Natural killer cell (primary cell): ENCODE data around the gene UGCG. TPM values are rescaled to one million over a fixed set of nuclear protein-coding genes. Genes with fewer than 3 reads are reported as not detected.

Source experiments
- ATAC-seq, 3 donors: fragments of 150-1000 bp in 2 of 3; fragments of 200-7000 bp in 1 of 3; cut with Tn5 transposase; 1 replicate in 1 of 3; 2 replicates in 2 of 3; pipeline ENCODE4 v1.10.0; 2021; ENCODE audit warnings: mild to moderate bottlenecking in 2 of 3, moderate library complexity in 2 of 3
- DNase-seq, 2 donors: peaks; one replicate each; pipeline versions ENCODE4 v3.0.0 to v3.0.0-alpha.2; 2013 to 2021; ENCODE audit warnings: mixed read lengths in 1 of 2
- H3K27ac ChIP-seq: one replicate; pipeline ENCODE4 v1.5.1; 2013; ENCODE audit warnings: mild to moderate bottlenecking, low read length
- H3K27me3 ChIP-seq: one replicate; pipeline ENCODE4 v1.6.1; 2013; ENCODE audit warnings: low read length; ENCODE audit not compliant: control insufficient read depth, insufficient read depth
- H3K36me3 ChIP-seq: one replicate; pipeline ENCODE4 v1.6.1; 2013; ENCODE audit warnings: low read length; ENCODE audit not compliant: control insufficient read depth, insufficient read depth
- H3K4me1 ChIP-seq: one replicate; pipeline ENCODE4 v1.6.1; 2013; ENCODE audit warnings: low read length; ENCODE audit not compliant: control insufficient read depth, insufficient read depth
- H3K4me3 ChIP-seq: one replicate; pipeline ENCODE4 v1.5.1; 2013; ENCODE audit warnings: low read length
- H3K9me3 ChIP-seq: one replicate; pipeline ENCODE4 v1.6.1; 2013; ENCODE audit warnings: low read length; ENCODE audit not compliant: control insufficient read depth, insufficient read depth
- H3K27ac Mint-ChIP-seq, 2 donors: one replicate each; pipeline ENCODE4 v1.8.0; 2022; ENCODE audit warnings: mild to moderate bottlenecking in 2 of 2, mixed read lengths in 2 of 2, moderate library complexity in 1 of 2
- H3K27me3 Mint-ChIP-seq, 2 donors: one replicate each; pipeline ENCODE4 v1.8.0; 2022; ENCODE audit warnings: low read depth in 2 of 2, mixed read lengths in 2 of 2
- H3K36me3 Mint-ChIP-seq: one replicate; pipeline ENCODE4 v1.8.0; 2022; ENCODE audit warnings: mixed read lengths
- H3K4me1 Mint-ChIP-seq, 2 donors: one replicate each; pipeline ENCODE4 v1.8.0; 2022; ENCODE audit warnings: mixed read lengths in 2 of 2
- H3K4me3 Mint-ChIP-seq: one replicate; pipeline ENCODE4 v1.8.0; 2022; ENCODE audit warnings: mild to moderate bottlenecking, moderate library complexity, mixed read lengths
- H3K9me3 Mint-ChIP-seq, 2 donors: one replicate each; pipeline ENCODE4 v1.8.0; 2022; ENCODE audit warnings: mixed read lengths in 2 of 2
- WGBS: methylation state at CpG from one replicate; pipeline ENCODE4 v1.1.7; 2013; ENCODE audit warnings: missing lambda C conversion rate; ENCODE audit not compliant: insufficient coverage; 5-methylcytosine and 5-hydroxymethylcytosine counted together
- intact Hi-C: fragments of 100-400 bp; cut with micrococcal nuclease; formaldehyde crosslinking; loops from one replicate; pipeline ENCODE4 v1.14.2; 2022
- total RNA-seq, 4 donors: library from RNA; stranded (reverse); fragments of 120-200 nt in 1 of 4; gene quantifications; one replicate each; pipeline versions ENCODE4 v1.2.3 to v1.2.4, GENCODE V29; 2013 to 2022
- TF ChIP-seq, protein P1 (sequence below): fragments of 200-600 bp; IDR thresholded peaks from one replicate; pipeline ENCODE4 v1.8.0; 2022; ENCODE audit warnings: antibody characterized with exemption

Gene UGCG
- total RNA-seq, 3 donors from 2014 or later (not counting 1 experiment from before 2014, with no cell fraction given): 17.9 to 21.4 (median 18.8) TPM

DNA sequence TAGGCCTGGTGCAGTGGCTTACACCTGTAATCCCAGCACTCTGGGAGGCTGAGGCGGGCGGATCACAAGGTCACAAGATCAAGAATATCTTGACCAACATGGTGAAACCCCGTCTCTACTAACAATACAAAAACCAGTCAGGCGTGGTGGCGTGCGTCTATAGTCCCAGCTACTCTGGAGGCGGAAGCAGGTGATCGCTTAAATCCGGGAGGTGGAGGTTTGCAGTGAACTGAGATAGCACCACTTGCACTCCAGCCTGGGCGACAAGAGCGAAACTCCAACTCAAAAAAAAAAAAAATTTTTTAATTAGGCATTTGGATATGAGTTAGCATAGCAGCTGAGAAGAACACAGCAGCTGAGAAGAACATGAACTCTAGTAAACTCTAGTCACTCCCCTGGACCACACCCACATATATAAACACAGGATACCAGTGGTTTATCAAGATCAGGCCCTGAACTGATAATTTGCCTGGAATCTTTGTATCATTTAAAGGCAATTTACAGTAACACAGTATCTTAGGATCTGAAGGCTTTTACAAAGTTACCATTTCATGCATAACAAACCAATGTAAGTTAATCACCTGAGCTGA, 4.6 kb upstream of the UGCG start:
- no peaks in the 10 kb centered on the region for H3K9me3 ChIP-seq
- TF ChIP-seq, protein P1, sequence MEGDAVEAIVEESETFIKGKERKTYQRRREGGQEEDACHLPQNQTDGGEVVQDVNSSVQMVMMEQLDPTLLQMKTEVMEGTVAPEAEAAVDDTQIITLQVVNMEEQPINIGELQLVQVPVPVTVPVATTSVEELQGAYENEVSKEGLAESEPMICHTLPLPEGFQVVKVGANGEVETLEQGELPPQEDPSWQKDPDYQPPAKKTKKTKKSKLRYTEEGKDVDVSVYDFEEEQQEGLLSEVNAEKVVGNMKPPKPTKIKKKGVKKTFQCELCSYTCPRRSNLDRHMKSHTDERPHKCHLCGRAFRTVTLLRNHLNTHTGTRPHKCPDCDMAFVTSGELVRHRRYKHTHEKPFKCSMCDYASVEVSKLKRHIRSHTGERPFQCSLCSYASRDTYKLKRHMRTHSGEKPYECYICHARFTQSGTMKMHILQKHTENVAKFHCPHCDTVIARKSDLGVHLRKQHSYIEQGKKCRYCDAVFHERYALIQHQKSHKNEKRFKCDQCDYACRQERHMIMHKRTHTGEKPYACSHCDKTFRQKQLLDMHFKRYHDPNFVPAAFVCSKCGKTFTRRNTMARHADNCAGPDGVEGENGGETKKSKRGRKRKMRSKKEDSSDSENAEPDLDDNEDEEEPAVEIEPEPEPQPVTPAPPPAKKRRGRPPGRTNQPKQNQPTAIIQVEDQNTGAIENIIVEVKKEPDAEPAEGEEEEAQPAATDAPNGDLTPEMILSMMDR: no peak
- 92% methylated on average over 9 of the region's 11 CpGs for WGBS
- no peak overlapping the region for H3K4me3 Mint-ChIP-seq
- H3K36me3 Mint-ChIP-seq: no peaks in the 10 kb centered on the region
- H3K27ac Mint-ChIP-seq: no peak overlapping the region
- no peak for ATAC-seq
- H3K4me1 ChIP-seq: peaks cover 10% of the 10 kb centered on the region
- no peak overlapping the region for H3K27ac ChIP-seq
- DNase-seq: peak in 1 of 2 donors; percentile 59
- H3K27me3 Mint-ChIP-seq: no peaks in the 10 kb centered on the region
- no peaks in the 10 kb centered on the region for H3K36me3 ChIP-seq
- peaks cover 9 to 12% of the 10 kb centered on the region in 2 donors for H3K4me1 Mint-ChIP-seq
- intact Hi-C loops: no loop called here
- H3K27me3 ChIP-seq: no peaks in the 10 kb centered on the region
- H3K9me3 Mint-ChIP-seq: no peaks in the 10 kb centered on the region
- no peak overlapping the region for H3K4me3 ChIP-seq

DNA sequence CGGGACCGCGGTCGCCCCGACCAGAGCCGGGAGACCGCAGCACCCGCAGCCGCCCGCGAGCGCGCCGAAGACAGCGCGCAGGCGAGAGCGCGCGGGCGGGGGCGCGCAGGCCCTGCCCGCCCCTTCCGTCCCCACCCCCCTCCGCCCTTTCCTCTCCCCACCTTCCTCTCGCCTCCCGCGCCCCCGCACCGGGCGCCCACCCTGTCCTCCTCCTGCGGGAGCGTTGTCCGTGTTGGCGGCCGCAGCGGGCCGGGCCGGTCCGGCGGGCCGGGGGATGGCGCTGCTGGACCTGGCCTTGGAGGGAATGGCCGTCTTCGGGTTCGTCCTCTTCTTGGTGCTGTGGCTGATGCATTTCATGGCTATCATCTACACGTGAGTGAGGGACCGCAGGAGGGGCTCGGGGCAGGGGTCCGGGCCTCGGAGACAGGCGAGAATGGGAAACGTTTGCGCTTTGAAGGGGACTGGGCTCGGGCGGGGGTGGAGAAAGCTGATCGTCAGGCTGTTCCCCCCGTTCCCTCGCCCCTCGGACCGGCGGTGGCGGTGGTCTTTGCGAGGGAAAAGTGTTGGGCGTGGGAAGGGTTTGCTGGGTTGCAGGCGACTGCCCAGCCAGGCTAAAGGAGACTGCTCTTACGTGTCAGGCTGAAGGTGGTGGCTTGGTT, 457 bp downstream of the UGCG start:
- Histone ChIP-seq H3K36me3 (no peaks in the 10 kb centered on the region), H3K4me1 (peaks cover 6% of the 10 kb centered on the region), H3K27me3 (no peaks in the 10 kb centered on the region), H3K9me3 (no peaks in the 10 kb centered on the region), H3K27ac (peak overlapping the region; percentile 18), H3K4me3 (peak overlapping the region; percentile 69)
- under 1% methylated on average over 67 of the region's 68 CpGs for WGBS
- Mint-ChIP-seq H3K27me3 (no peaks in the 10 kb centered on the region), H3K9me3 (no peaks in the 10 kb centered on the region), H3K4me1 (peaks cover 9% of the 10 kb centered on the region in 2 donors), H3K27ac (no peak overlapping the region), H3K36me3 (no peaks in the 10 kb centered on the region), H3K4me3 (no peak overlapping the region)
- ATAC-seq (peak; percentile 57 to 78 (median 64)), DNase-seq (peak in 1 of 2 donors; percentile 51)
- TF ChIP-seq, protein P1: no peak
- intact Hi-C loops: loop anchor here (1.0 to 5.0 kb wide), 3 partner anchors 140 to 435 kb away; partner anchors contain the start of gene PTBP3

DNA sequence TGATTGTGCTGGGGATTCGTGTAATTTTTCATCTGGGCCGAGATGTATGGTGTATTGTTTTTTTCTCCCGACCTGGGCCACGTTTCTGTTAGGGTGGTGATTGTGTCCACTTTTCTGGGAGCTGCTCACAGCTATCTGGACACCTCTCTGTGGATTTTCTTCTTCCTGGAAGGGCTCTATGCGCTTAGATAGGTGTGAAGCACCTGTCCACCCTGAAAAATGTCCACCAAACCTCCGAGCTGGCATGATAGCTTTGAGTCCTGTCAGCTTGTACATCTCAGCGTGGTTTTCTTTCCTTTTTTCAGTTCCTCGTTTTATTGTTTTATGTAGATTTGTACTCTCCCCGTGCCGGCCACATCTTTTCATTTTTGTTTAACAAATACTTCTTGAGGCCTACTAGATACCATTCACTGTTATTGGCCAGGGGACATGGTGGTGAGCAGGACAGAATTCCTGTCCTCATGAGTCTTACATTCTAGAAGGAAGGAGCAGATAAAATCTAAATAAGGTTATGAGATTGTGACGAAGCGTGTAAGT, 1.1 kb downstream of the UGCG start:
- Mint-ChIP-seq H3K36me3 (no peaks in the 10 kb centered on the region), H3K4me3 (no peak overlapping the region), H3K9me3 (no peaks in the 10 kb centered on the region), H3K27me3 (no peaks in the 10 kb centered on the region), H3K4me1 (peaks cover 5% of the 10 kb centered on the region in 2 donors), H3K27ac (no peak overlapping the region)
- no peaks in the 10 kb centered on the region for H3K9me3 ChIP-seq
- peak overlapping the region; percentile 18 for H3K27ac ChIP-seq
- intact Hi-C loops: loop anchor here (5.0 kb wide), 2 partner anchors 140 to 435 kb away; partner anchors contain the start of gene PTBP3
- 1% methylated on average over 8 of the region's 12 CpGs for WGBS
- H3K36me3 ChIP-seq: no peaks in the 10 kb centered on the region
- peak in 1 of 2 donors; percentile 40 for DNase-seq
- H3K27me3 ChIP-seq: no peaks in the 10 kb centered on the region
- TF ChIP-seq, protein P1: no peak
- no peak for ATAC-seq
- peak overlapping the region; percentile 69 for H3K4me3 ChIP-seq
- peaks cover 6% of the 10 kb centered on the region for H3K4me1 ChIP-seq
